HG03469 (cell line): ENCODE measurements around the gene RANBP17.
"Not testable (repeated sequence)": the region's sequence is repeated elsewhere in the genome, so short reads cannot be mapped to it uniquely, and the experiment has no call there.

ENCODE experiments used
- ATAC-seq: cut with Tn5 transposase; IDR thresholded peaks from one replicate; pipeline ENCODE4 v1.9.1; 2021; ENCODE audit warnings: mild to moderate bottlenecking, moderate library complexity, moderate number of reproducible peaks; ENCODE audit not compliant: unreplicated experiment

RANBP17 gene

DNA sequence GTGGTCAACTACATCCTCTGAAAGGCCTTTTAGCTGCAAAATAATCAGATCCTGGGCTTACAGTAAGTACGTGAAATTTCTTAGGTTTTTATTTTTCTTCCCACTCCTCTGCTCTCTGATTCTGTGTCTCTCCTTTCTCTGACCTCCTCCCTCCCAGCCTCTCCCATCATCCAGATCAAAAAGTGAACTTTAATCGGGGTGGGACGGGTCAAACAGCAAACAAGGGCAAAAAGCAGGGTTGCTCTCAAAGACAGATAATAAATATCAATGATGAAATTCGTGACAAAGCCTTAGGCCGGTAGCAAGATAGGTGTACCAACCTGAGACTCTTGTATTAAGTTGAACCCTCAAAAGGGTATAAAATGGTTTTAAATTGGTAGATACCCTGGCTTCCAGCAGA is 76.1 kb downstream of the RANBP17 start:
- no peak for ATAC-seq

DNA sequence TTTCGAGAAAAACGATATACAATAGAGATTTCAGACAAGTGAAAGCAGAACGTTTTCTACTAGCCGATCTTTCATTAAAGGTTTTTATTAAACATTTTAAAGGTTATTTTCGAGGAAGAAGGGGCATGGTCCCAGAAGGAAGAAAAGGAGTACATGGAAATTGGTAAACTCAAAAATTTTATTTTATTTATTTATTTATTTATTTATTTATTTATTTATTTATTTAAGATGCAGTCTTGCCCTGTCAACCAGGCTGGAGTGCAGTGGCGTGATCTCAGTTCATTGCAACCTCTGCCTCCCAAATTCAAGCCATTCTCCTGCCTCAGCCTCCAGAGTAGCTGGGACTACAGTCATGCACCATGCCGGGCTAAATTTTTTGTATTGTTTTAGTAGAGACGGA is 77.4 kb downstream of the RANBP17 start:
- ATAC-seq = no peak

DNA sequence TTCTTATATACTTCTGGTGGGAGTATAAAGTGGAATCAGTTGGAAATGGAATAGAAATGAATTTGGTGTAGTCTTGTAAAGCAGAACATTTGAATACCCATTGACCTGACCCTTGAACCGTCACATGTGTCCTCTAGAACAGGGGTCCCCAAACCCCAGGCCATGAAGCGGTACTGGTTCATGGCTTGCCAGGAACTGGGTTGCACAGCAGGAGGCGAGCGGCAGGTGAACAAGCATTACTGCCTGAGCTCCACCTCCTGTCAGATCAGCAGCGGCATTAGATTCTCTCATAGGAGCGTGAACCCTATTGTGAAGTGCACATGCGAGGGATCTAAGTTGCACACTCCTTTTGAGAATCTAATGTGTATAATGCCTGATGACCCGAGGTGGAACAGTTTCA is 80.0 kb downstream of the RANBP17 start:
- no peak for ATAC-seq

DNA sequence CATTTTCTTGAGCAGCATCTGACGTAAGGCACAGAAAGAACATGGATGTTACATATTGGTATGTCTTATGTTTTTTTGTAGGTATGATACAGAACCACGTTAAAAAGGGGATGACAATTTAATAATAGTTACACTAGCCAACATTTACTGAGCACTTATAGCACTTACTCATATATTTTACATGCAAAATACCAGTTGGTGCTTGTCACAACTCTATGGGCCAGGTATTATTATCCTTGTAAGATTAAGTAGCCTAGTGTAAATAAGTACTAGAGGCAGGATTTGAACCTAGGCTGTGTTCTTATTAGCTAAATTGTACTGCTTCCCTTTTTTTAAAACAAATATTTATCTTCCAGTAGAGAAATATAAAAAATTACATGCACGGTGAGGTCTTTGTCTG is 83.5 kb downstream of the RANBP17 start:
- ATAC-seq = no peak

DNA sequence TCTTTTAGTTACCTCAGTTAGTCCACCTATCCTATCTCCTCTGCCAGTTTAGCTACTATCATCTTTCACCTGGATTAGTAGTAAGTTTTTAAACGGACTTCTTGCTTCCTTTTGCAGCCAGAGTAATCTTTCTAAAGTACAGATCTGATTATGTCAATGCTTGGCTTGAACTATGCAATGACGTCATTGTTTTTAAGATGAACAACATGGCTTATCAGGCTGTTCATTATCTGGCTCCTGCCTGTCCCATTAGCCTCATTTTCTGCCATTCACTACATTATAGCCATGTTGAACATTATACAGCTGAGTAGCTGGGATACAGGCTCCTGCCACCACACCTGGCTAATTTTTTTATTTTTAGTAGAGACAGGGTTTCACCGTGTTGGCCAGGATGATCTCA is 98.7 kb downstream of the RANBP17 start:
- ATAC-seq = no peak

DNA sequence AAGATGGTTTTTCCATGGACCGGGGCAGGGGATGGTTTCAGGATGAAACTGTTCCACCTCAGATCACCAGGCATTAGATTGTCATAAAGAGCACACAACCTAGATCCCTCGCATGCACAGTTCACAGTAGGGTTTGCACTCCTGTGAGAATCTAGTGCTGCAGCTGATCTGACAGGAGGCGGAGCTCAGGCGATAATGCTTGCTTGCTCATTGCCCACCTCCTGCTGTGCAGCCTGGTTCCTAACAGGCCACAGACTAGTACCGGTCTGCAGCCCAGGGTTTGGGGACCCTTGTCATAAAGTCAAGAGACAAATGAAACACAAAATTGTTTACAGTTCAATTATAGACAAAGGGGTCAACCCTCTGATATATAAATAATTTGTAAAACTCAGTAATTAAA is 101.7 kb downstream of the RANBP17 start:
- no peak for ATAC-seq

DNA sequence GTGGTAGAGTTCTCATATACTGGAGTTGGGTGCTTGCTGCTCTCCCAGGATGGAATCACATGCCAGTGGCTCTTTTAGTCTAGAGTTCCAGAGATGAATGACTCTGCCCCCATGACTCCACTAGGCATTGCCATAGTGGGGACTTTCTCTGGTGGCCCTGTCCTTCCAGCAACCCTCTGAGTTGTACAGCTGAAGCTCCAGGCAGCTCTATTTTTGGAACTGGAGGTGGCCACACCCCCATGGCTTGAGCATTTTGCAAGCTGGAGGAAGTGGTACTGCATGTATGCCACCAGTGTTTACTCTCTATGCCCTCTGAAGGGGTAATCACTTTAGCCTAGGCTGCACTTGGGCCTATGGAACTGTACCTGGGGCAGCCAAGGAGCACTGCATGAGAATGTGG is 112.6 kb downstream of the RANBP17 start:
- no peak for ATAC-seq

DNA sequence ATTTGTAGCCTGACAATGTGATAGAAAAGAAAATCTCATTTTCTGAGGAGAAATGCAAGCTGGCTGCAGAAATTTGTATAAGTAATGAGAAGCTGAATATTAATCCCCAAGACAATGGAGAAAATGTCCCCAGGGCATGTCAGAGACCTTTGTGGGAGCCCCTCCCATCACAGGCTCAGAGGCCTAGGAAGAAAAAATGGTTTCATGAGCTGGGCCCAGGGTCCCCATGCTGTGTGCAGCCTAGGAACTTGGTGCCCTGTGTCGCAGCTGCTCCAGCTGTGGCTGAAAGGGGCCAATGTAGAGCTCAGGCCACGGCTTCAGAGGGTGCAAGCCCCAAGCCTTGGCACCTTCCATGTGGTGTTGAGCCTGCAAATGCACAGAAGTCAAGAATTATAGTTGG is 118.4 kb downstream of the RANBP17 start:
- ATAC-seq = not testable (repeated sequence)

DNA sequence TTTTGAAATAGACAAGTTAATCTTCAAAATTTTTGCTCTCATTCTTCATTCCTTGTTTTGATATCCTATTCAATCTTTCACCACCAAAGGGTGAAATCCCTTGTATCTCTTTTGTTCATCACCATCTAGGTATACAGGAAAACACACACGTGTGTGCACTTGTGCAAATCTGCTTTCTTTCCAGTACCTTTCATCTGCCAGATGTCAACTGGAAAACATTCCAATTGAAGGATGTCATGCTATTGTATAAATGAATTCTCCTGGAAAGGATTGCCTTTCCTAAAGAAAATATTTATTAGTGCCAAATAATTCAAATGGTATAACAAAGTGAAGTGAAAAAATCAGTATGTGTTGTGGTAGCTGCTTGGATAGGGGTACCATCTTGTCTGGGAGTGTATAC is 123.7 kb downstream of the RANBP17 start:
- ATAC-seq = no peak

DNA sequence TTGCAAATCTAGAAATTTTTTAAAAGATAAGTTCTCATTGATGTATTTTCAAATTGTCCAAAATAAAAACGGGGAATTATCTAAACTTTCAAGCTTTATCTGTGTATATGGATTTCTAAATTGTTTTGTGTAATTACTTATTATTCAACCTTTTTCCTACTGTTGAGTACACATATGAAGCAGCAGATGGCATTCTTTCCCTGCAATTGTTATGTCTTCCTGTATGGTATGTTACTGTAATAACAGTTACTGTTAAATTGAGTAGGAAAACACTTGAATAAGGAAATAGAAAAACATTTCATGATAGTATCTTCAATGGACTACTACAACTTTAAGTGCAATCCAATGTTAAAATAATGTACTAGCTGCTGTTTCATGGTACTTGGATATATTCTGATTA is 124.8 kb downstream of the RANBP17 start:
- ATAC-seq = no peak

DNA sequence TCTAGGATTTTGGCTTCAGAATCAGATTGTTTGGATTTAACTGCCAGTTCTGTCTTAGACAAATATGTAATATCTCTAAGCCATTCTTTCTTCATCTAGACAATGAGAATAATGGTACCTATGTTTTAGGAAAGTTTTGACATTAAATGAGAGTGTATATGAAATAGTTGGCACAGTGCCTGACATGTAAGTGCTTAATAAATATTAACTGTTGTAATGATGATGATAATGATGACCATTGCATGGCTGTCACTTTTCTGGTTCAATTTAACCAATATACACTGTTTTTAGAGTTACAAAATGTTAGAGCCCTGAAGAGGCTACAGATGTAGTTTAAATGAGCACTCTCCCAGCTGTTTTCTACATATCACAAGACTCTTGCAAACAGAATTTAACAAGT is 131.7 kb downstream of the RANBP17 start:
- no peak for ATAC-seq

DNA sequence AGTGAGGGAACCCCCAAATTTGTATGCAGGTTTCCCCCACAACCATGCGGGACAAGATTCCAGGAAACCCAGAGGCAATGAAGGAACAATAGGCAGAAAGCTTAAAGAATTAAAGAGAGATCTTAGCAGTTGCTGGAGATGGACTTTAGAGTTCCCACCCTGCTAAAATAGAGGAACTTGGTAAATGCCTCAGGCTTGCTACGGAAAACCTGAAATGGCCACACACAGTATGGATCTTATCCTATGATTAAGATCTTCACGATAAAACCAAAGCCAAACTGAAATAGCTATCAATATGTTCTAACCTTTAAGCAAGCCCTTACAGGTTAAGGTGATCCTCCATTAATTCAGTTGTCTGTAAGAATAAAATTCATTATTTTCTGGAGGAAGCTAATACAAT is 148.3 kb downstream of the RANBP17 start:
- no peak for ATAC-seq

DNA sequence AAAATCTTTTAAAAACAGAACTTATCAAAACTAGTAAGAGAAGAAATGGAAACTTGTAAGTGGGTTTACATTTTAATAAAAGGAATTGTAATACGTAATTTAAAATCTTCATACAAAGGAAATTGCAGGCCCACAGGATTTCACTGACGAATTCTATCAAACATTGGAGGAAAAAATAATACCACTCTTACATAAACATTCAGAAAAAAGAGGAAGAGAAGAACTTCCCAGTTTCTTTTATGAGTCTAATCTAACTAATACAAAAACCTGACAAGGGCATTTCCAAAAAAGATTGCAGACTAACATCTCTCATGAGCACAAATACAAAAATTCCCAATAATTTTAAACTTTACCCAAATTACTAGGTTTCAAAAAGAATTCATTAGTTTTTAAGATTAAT is 149.0 kb downstream of the RANBP17 start:
- no peak for ATAC-seq

DNA sequence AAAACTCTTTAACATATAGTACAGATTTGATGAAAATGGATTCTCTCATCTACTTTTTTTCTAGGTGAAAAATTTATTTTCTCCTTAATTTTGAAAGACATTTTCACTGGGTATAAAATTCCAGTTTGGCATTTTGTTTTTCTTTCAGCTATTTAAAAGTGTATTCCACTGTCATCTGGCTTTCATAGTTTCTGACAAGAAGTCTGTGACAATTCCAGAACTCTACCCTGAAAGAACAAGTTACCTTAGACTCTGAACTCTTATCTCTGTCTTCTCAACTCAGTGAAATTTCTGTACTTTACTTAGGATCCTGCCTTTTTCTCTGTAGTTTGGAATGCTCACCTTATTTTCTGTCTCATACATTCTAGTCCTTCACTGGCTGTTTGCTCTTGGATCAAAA is 161.7 kb downstream of the RANBP17 start:
- no peak for ATAC-seq

DNA sequence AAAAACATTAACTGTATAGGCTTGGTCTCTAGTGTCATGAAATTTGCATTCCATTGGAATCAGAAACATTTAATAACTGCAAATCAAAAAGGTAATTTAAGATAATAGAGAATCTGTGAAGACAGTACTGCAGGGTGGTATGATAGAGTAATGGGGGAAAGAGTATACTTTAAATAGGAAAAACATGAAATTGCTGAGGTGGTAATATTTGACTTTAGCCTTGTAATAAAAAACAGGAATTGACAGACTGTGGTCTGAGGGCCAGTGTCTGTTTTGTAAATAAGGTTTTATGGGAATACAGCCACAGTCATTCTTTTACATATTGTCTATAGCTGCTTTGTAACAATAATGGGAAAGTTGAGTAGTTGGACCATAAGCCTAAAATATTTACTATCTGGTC is 162.3 kb downstream of the RANBP17 start:
- ATAC-seq = no peak

DNA sequence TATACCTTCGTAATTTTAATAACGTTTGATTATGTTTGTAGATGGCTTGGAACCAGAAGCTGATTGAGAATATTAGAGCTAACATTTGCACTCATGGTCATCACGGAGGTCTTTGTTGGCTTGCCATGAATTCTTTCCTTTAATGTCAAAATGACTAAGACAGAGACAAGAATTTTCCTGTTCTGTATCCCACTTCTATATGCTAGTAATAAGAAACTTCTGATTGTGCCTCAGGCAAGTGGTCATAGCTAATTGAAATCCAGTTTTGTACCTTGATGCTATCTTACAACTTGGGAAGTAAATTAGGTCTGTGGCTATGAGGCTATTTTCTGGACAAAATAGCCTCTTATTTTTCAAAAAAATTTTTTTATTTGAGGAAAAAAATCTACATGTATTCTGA is 167.6 kb downstream of the RANBP17 start:
- ATAC-seq = no peak

DNA sequence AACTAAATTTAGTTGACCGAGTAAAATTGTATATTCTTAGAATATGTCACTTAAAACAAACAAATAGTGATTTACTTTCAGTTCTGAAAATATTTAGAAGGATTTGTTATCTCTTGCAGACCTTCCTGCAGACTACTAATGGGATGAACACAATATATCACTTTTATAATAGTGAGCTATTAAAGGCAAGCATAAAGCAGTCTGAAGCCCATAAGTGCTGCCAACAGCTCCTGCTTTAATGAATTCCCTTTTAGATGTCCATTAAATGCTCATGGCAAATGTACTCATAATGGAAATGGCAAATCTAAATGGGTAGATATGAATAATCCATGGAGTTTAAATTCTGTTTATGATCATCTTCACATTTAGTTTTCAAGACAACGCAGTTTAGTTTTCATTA is 170.2 kb downstream of the RANBP17 start:
- no peak for ATAC-seq

DNA sequence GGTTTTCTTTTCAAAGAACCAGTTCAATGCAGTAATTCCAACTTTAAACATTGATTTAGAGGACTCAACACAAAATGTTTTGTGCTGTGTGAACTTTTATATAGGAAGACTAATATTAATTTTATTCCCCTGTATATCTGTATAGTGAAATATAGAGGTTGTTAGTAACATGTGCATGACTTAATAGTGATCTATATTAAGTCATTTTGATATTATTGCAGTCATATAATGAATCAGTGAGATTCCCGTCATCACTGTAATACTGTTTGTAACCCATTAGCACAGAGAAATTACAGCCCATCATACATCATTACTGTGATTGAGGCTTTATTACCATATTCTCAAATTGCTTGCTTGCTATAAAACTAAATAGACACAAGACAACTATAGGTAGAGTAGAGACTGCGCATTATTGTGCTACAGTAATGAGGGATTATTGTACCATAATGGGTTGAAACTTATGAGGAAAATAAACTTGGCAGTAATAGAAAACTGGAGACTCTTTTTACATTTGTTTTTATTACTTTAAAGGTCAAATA is 170.7 kb downstream of the RANBP17 start:
- no peak for ATAC-seq

DNA sequence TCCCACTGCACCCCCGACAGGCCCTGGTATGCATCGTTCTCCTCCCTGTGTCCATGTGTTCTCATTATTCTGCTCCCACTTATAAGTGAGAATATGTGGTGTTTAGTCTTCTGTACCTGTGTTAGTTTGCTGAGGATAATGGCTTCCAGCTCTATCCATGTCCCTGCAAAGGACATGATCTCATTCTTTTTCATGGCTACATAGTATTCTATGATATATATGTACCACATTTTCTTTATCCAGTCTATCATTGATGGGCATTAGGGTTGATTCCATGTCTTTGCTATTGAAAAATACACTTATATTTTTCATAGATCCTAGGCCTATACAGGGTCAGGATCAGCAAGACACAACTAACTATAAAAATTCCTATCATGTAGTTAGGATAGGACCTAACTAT is 180.1 kb downstream of the RANBP17 start:
- not testable (repeated sequence) for ATAC-seq

DNA sequence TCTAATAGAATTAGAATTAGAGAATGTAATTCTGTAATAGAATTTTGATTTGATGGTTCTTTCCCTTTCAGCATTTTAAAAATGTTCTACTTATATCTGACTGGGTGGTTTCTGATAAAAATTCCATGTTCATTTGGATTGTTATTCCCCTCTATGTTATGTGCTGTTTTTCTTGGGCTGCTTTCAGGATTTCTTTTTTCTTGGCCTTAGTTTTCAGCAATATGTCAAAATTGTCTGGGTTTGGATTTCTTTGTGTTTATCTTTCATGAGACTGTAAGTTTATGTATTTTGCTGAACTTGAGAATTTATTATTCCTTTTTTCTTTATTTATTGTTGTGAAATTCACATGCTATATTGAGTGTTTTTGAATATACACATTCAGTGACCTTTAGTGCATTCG is 189.1 kb downstream of the RANBP17 start:
- ATAC-seq = no peak

DNA sequence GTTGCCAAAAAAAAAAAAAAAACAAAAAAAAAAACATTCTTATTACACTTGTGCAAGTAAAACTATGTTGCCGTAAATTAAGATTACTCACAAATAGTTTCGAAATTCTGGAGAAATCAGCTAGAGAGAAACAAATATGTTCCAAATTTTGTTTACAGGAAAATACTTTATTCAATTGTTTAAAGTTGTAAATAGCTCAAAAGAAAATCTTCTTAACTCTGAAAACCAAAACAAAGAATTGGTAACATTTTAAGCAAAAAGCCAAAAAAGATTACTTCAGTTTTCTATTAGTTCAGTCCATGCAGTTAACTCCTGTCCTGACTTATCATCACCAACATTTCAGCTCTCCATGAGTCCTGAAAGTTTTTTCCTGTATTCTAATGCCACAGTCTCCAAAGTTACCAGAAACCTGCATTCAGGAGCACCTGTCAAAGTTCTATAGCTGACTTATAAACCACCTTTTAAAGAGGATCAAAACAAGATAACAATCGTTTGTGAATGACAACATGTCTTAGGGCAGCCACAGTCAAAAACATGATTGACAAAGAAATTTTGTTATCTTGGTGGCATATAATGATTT is 194.1 kb downstream of the RANBP17 start:
- ATAC-seq = no peak

DNA sequence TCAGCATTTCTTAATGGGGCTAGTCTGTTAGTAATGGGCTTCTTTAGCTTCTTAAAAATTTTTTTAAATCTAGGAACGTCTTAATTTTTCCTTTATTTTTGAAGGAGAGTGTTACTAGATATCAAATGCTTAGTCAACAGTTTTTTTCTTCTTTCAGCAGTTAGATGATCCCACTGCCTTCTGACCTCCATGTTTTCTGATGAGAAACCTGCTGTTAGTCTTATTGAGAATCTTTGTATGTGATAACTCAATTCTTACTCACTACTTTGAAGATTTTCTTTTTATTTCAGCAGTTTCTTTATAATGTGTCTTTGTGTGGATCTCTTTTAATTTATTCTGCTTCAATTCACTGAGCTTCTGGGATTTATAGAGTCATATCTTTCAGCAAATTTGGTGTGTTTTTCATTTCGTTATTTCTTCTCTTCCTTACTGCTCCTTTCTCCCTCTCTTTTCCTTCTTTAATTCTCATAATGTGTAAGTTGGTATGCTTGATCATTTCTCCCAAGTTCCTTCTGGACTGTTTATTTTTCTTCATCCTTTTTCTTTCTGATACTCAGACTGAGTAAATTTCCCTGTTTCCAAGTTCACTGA is 205.8 kb downstream of the RANBP17 start:
- ATAC-seq = no peak

DNA sequence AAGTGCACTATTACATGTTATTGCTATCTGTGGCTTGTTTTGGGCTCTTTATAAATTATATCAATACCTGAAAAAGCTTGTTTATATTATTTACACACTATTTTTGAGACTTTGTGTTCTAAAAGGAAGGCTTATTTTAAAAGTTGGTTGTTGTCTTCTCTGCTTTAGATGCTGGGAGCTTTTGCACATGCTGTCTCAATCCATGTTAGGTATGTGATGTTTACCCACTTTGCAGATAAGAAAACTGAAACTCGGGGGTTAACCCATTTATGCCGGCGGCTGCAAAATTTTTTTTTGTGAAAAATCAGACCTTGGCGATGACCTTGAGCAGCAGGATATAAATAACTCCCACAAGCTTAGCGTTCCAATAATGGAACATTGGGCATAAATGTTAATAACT is 212.9 kb downstream of the RANBP17 start:
- no peak for ATAC-seq
